Stimulated activated naive CD8-positive, alpha-beta T cell treated with anti-CD3 and anti-CD28 coated beads, Interleukin-15, Interleukin-2, amounts not matched to agents 100 ng/mL and 50 ng/mL, for 24 hours (primary cell): ENCODE data around the gene HOXB4.
A peak's percentile ranks its signal among the peaks of the same experiment; 100 is the strongest.

Experiments used
- H3K27ac Mint-ChIP-seq: one replicate; pipeline ENCODE4 v1.8.0; 2021; ENCODE audit warnings: mild to moderate bottlenecking, mixed read lengths
- H3K27me3 Mint-ChIP-seq: one replicate; pipeline ENCODE4 v1.8.0; 2021; ENCODE audit warnings: mixed read lengths
- H3K36me3 Mint-ChIP-seq: one replicate; pipeline ENCODE4 v1.8.0; 2021; ENCODE audit warnings: low read depth, mixed read lengths
- H3K4me1 Mint-ChIP-seq: one replicate; pipeline ENCODE4 v1.8.0; 2021; ENCODE audit warnings: low read depth, mixed read lengths
- H3K4me3 Mint-ChIP-seq: one replicate; pipeline ENCODE4 v1.8.0; 2021; ENCODE audit warnings: mild to moderate bottlenecking, mixed read lengths
- H3K9me3 Mint-ChIP-seq: one replicate; pipeline ENCODE4 v1.8.0; 2021; ENCODE audit warnings: mixed read lengths

HOXB4 gene

GRCh38 chr17:48597778-48598631 lies 19.9 kb upstream of the HOXB4 start:
- peaks cover 41% of the 10 kb centered on the region for H3K4me1 Mint-ChIP-seq

GRCh38 chr17:48597528-48597777 lies 19.3 kb upstream of the HOXB4 start:
- H3K27ac Mint-ChIP-seq, result no peak overlapping the region
- peak overlapping the region; percentile 80 for H3K4me3 Mint-ChIP-seq
- H3K9me3 Mint-ChIP-seq, result no peaks in the 10 kb centered on the region
- H3K36me3 Mint-ChIP-seq, result no peaks in the 10 kb centered on the region
- H3K4me1 Mint-ChIP-seq, result peaks cover 45% of the 10 kb centered on the region
- peaks cover 87% of the 10 kb centered on the region for H3K27me3 Mint-ChIP-seq

More at GRCh38 chr17:48597778-48598631, 19.9 kb upstream of the HOXB4 start:
- H3K36me3 Mint-ChIP-seq, result no peaks in the 10 kb centered on the region
- peak overlapping the region; percentile 80 for H3K4me3 Mint-ChIP-seq
- H3K9me3 Mint-ChIP-seq, result no peaks in the 10 kb centered on the region
- peaks cover 90% of the 10 kb centered on the region for H3K27me3 Mint-ChIP-seq
- H3K27ac Mint-ChIP-seq, result no peak overlapping the region

GRCh38 chr17:48596735-48597527 lies 18.8 kb upstream of the HOXB4 start:
- Mint-ChIP-seq H3K4me3 (peak overlapping the region; percentile 80), H3K27ac (no peak overlapping the region), H3K27me3 (peaks cover 89% of the 10 kb centered on the region), H3K4me1 (peaks cover 48% of the 10 kb centered on the region), H3K36me3 (no peaks in the 10 kb centered on the region), H3K9me3 (no peaks in the 10 kb centered on the region)

- peak overlapping the region; percentile 80 for H3K4me3 Mint-ChIP-seq
- no peak overlapping the region for H3K27ac Mint-ChIP-seq
- H3K27me3 Mint-ChIP-seq, result peaks cover 89% of the 10 kb centered on the region
- no peaks in the 10 kb centered on the region for H3K36me3 Mint-ChIP-seq
- peaks cover 46% of the 10 kb centered on the region for H3K4me1 Mint-ChIP-seq
- no peaks in the 10 kb centered on the region for H3K9me3 Mint-ChIP-seq
Observed at GRCh38 chr17:48596000-48596734, 18.0 kb upstream of the HOXB4 start.

GRCh38 chr17:48595278-48595999 lies 17.3 kb upstream of the HOXB4 start:
- no peak overlapping the region for H3K4me3 Mint-ChIP-seq
- no peak overlapping the region for H3K27ac Mint-ChIP-seq
- H3K27me3 Mint-ChIP-seq, result peaks cover 88% of the 10 kb centered on the region

GRCh38 chr17:48594538-48595277 lies 16.6 kb upstream of the HOXB4 start:
- H3K4me1 Mint-ChIP-seq, result peaks cover 53% of the 10 kb centered on the region
- H3K4me3 Mint-ChIP-seq, result no peak overlapping the region
- no peaks in the 10 kb centered on the region for H3K9me3 Mint-ChIP-seq
- no peaks in the 10 kb centered on the region for H3K36me3 Mint-ChIP-seq
- H3K27me3 Mint-ChIP-seq, result peaks cover 88% of the 10 kb centered on the region
- no peak overlapping the region for H3K27ac Mint-ChIP-seq

More at GRCh38 chr17:48595278-48595999, 17.3 kb upstream of the HOXB4 start:
- peaks cover 46% of the 10 kb centered on the region for H3K4me1 Mint-ChIP-seq
- H3K36me3 Mint-ChIP-seq, result no peaks in the 10 kb centered on the region
- H3K9me3 Mint-ChIP-seq, result no peaks in the 10 kb centered on the region

- Mint-ChIP-seq H3K4me3 (peak overlapping the region; percentile 78), H3K27me3 (peaks cover 88% of the 10 kb centered on the region), H3K4me1 (peaks cover 55% of the 10 kb centered on the region), H3K9me3 (no peaks in the 10 kb centered on the region), H3K27ac (no peak overlapping the region), H3K36me3 (no peaks in the 10 kb centered on the region)
Observed at GRCh38 chr17:48593840-48594537, 15.8 kb upstream of the HOXB4 start.

GRCh38 chr17:48593126-48593829 lies 15.1 kb upstream of the HOXB4 start, which contains the start of gene HOXB5:
Gene HOXB5, minus strand, starts transcription at chr17:48593779. Its CDS starts 97 bp downstream, at chr17:48593682.
- H3K27ac Mint-ChIP-seq, result no peak within 1 kb of the TSS
- H3K4me3 Mint-ChIP-seq, result peak within 1 kb of the TSS; percentile 78
- peaks cover 49% of the 10 kb centered on the region for H3K4me1 Mint-ChIP-seq
- H3K9me3 Mint-ChIP-seq, result no peaks in the 10 kb centered on the region
- H3K36me3 Mint-ChIP-seq, result no peaks in the 10 kb centered on the region
- peaks cover 88% of the 10 kb centered on the region for H3K27me3 Mint-ChIP-seq

GRCh38 chr17:48592577-48592976 lies 14.4 kb upstream of the HOXB4 start:
- no peak overlapping the region for H3K27ac Mint-ChIP-seq
- H3K4me3 Mint-ChIP-seq, result peak overlapping the region; percentile 78
- peaks cover 42% of the 10 kb centered on the region for H3K4me1 Mint-ChIP-seq
- H3K9me3 Mint-ChIP-seq, result no peaks in the 10 kb centered on the region
- H3K27me3 Mint-ChIP-seq, result peaks cover 88% of the 10 kb centered on the region
- H3K36me3 Mint-ChIP-seq, result no peaks in the 10 kb centered on the region

GRCh38 chr17:48592057-48592514 lies 13.9 kb upstream of the HOXB4 start:
- Mint-ChIP-seq H3K27ac (no peak overlapping the region), H3K4me3 (no peak overlapping the region), H3K27me3 (peaks cover 88% of the 10 kb centered on the region), H3K9me3 (no peaks in the 10 kb centered on the region), H3K4me1 (peaks cover 37% of the 10 kb centered on the region), H3K36me3 (no peaks in the 10 kb centered on the region)

- Mint-ChIP-seq H3K4me1 (peaks cover 33% of the 10 kb centered on the region), H3K36me3 (no peaks in the 10 kb centered on the region), H3K27ac (no peak overlapping the region), H3K4me3 (no peak overlapping the region), H3K9me3 (no peaks in the 10 kb centered on the region), H3K27me3 (peaks cover 88% of the 10 kb centered on the region)
Observed at GRCh38 chr17:48591255-48592056, 13.3 kb upstream of the HOXB4 start.

- peaks cover 37% of the 10 kb centered on the region for H3K4me1 Mint-ChIP-seq
- H3K9me3 Mint-ChIP-seq, result no peaks in the 10 kb centered on the region
- no peak overlapping the region for H3K27ac Mint-ChIP-seq
- no peaks in the 10 kb centered on the region for H3K36me3 Mint-ChIP-seq
- H3K4me3 Mint-ChIP-seq, result no peak overlapping the region
- peaks cover 88% of the 10 kb centered on the region for H3K27me3 Mint-ChIP-seq
Observed at GRCh38 chr17:48590607-48591161, 12.5 kb upstream of the HOXB4 start.
